ENCODE data around the gene ARHGAP23. TPM values are rescaled to one million over a fixed set of nuclear protein-coding genes. Genes with fewer than 3 reads are reported as not detected.
A peak's percentile ranks its signal among the peaks of the same experiment; 100 is the strongest.

The ARHGAP23 gene
- total RNA-seq, 8 experiments from 2014 or later, result 5.2 to 21.1 (median 14.0) TPM

DNA sequence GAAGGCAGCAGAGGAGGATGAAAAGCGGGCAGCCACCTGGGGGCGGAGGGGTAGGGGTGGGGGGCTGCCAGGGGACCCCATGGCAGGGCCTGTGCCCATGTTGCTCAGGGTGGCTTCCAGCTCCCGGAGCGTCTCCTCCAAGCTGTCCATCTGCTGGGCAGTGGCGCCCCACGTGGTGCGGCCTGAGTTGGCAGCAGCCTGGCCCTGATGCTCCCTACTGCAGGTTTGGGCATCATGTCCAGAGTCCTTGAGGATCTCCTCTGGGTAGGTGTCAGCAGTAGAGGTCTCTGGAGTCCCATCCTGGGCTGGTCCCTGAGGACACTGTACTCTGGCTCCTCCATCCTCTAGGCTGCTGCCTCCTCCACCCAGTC, 116.6 kb downstream of the ARHGAP23 start:
- Histone ChIP-seq H3K4me1 (replicated peaks in 1 of 2) (no peaks in the 10 kb centered on the region), H3K4me3 (no peak overlapping the region), H3K27ac (no peak overlapping the region)
- peak in 1 of 8 experiments; percentile 10 for ATAC-seq (replicated peaks in 6 of 8)
- in situ Hi-C loops (cut with MboI; ENCODE audit: low pct_unique_long_range_greater_than_20kb in 2 of 9, low sequenced_read_pairs in 9 of 9, unreplicated experiment in 9 of 9), result loop anchor here in 1 of 9 experiments (25.0 kb wide), 1 partner anchor 117 kb away; the partner anchor contains the start of gene EPOP
- WGBS, 10 experiments, result 100% methylated on average over 1 of the region's 7 CpGs; no CpG with 5 or more reads in 9 of the 10 experiments

DNA sequence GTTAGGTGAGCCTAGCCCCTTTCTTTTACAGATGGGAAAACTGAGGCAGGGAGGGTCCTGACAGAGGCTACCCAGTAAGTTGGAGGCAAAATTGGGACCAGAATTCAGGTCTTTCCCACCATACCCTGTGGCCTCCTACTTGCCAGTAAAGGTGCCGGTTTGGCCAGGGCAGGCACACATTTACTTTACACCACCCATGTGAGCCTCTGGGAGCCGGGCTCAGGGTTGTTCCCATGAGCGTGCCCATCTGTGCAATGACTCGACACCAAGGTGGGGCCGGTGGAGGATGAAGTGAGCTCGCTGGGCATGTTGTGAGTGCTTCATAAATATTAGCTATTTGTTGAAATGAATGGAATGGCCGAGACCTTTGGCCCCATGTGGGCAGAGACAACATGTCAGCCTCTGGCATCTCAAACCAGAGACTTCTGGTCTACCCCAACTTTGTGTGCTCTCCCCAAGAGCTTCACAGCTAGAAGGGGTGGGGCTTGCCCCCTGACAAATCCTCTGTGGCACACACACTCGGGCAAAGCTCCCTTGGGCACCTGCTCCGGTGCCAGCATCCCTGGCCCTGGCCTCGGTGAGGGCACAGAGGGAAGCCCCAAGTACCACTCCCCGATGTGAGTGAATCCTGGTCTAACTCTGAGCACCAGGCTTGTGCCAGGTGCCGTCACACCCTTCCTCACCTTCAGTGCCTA, 117.4 kb downstream of the ARHGAP23 start:
- no peak overlapping the region for H3K4me3 ChIP-seq
- WGBS, 10 experiments, result 24 to 100% (median 78%) methylated on average over 1 to 5 of the region's 12 CpGs; no CpG with 5 or more reads in 2 of the 10 experiments
- no peak overlapping the region for H3K27ac ChIP-seq
- no peaks in the 10 kb centered on the region for H3K4me1 ChIP-seq (replicated peaks in 1 of 2)
- in situ Hi-C loops (cut with MboI; ENCODE audit: low pct_unique_long_range_greater_than_20kb in 2 of 9, low sequenced_read_pairs in 9 of 9, unreplicated experiment in 9 of 9), result loop anchor here in 1 of 9 experiments (25.0 kb wide), 1 partner anchor 117 kb away; the partner anchor contains the start of gene EPOP
- ATAC-seq (replicated peaks in 6 of 8), result no peak

DNA sequence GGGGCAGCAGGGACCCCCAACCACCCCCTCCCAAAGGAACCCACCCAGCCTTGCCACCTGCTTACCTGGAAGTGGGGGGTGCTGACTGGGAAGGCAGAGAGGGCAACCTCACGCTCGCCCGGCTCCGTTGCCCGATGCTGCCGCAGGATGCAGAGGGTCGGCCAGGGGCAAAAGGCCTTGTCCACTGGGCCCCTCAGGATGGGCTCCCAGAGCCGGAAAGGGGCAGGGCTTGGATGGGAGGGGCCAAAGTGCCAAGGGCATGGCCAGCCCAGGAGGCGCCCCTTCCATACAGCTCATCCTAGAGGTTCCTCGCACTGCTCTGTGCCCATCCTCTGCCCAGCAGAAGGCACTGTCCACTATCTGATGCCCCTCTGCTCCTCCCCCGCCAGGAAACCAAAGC, 118.1 kb downstream of the ARHGAP23 start:
- no peaks in the 10 kb centered on the region for H3K4me1 ChIP-seq (replicated peaks in 1 of 2)
- 80 to 100% (median 90%) methylated on average over 1 to 4 of the region's 11 CpGs; no CpG with 5 or more reads in 7 of the 10 experiments for WGBS, 10 experiments
- in situ Hi-C loops (cut with MboI; ENCODE audit: low pct_unique_long_range_greater_than_20kb in 2 of 9, low sequenced_read_pairs in 9 of 9, unreplicated experiment in 9 of 9), result loop anchor here in 1 of 9 experiments (25.0 kb wide), 1 partner anchor 116 kb away; the partner anchor contains the start of gene EPOP
- no peak overlapping the region for H3K27ac ChIP-seq
- H3K4me3 ChIP-seq, result no peak overlapping the region
- ATAC-seq (replicated peaks in 6 of 8), result no peak

- in situ Hi-C loops (cut with MboI; ENCODE audit: low pct_unique_long_range_greater_than_20kb in 2 of 9, low sequenced_read_pairs in 9 of 9, unreplicated experiment in 9 of 9), result loop anchor here in 1 of 9 experiments (25.0 kb wide), 1 partner anchor 115 kb away; the partner anchor contains the start of gene EPOP
- ATAC-seq (replicated peaks in 6 of 8), result no peak
- Histone ChIP-seq H3K27ac (no peak overlapping the region), H3K4me1 (replicated peaks in 1 of 2) (no peaks in the 10 kb centered on the region), H3K4me3 (no peak overlapping the region)
- WGBS, 10 experiments, result 33 to 100% (median 93%) methylated on average over 1 of the region's 12 CpGs; no CpG with 5 or more reads in 6 of the 10 experiments
Measured at GRCh38 chr17:38547444-38547843, 119.2 kb downstream of the ARHGAP23 start.

DNA sequence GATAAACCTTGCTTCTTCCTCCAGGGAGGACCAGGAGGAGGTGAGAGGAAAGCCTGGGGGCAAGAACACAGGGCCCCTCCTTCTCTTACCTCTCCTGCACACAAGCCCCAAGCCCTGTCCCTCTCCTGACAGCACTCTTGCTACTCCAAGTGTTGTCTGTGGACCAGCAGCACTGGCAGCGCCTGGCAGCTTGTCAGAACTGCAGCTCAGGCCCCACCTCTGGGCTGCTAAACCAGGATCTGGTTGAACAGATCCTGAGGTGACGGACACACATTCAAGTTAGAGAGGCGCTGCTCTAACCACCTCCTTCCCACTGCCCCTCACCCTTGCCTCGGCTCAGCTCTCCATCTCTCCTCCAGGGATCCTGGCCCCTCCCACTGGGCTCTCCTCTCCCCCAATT, 121.0 kb downstream of the ARHGAP23 start:
- no peak for ATAC-seq (replicated peaks in 6 of 8)
- WGBS, 10 experiments, result 100% methylated on average over 1 of the region's 4 CpGs; no CpG with 5 or more reads in 9 of the 10 experiments
- Histone ChIP-seq H3K27ac (no peak overlapping the region), H3K4me3 (no peak overlapping the region), H3K4me1 (replicated peaks in 1 of 2) (no peaks in the 10 kb centered on the region)
- in situ Hi-C loops (cut with MboI; ENCODE audit: low pct_unique_long_range_greater_than_20kb in 2 of 9, low sequenced_read_pairs in 9 of 9, unreplicated experiment in 9 of 9), result loop anchor here in 1 of 9 experiments (25.0 kb wide), 1 partner anchor 113 kb away; the partner anchor contains the start of gene EPOP

DNA sequence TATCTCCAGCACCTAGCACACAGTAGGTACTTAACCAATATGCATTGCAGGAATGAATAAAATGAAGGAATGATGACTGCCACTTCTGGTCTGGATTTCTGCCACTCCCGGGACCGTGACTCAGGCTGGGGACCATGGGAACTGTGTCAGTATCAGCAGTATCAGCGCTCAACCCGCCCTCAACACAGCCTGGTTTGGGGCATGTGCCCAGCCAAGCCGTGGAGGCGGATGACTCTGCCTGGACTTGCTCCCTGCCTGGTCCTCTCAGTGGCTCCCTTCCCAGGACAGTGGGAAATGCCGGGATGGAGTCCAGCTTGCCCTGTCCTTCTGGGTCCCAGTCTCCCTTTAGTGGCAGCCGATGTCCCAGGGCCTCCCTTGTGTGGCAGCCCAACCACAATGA, 122.4 kb downstream of the ARHGAP23 start:
- in situ Hi-C loops (cut with MboI; ENCODE audit: low pct_unique_long_range_greater_than_20kb in 2 of 9, low sequenced_read_pairs in 9 of 9, unreplicated experiment in 9 of 9), result loop anchor here in 1 of 9 experiments (25.0 kb wide), 1 partner anchor 112 kb away; the partner anchor contains the start of gene EPOP
- no peaks in the 10 kb centered on the region for H3K4me1 ChIP-seq (replicated peaks in 1 of 2)
- no peak overlapping the region for H3K4me3 ChIP-seq
- H3K27ac ChIP-seq, result no peak overlapping the region
- 20 to 96% (median 80%) methylated on average over 1 to 4 of the region's 8 CpGs; no CpG with 5 or more reads in 5 of the 10 experiments for WGBS, 10 experiments
- peak in 3 of 8 experiments; percentile 5 to 100 (median 100) for ATAC-seq (replicated peaks in 6 of 8)

GRCh38 chr17:38551121-38551520, 122.9 kb downstream of the ARHGAP23 start:
- in situ Hi-C loops (cut with MboI; ENCODE audit: low pct_unique_long_range_greater_than_20kb in 2 of 9, low sequenced_read_pairs in 9 of 9, unreplicated experiment in 9 of 9), result loop anchor here in 1 of 9 experiments (25.0 kb wide), 1 partner anchor 111 kb away; the partner anchor contains the start of gene EPOP
- ATAC-seq (replicated peaks in 6 of 8), result peak in 2 of 8 experiments; percentile 12 to 16
- H3K27ac ChIP-seq, result no peak overlapping the region
- no peaks in the 10 kb centered on the region for H3K4me1 ChIP-seq (replicated peaks in 1 of 2)
- WGBS, 10 experiments, result 60 to 100% (median 95%) methylated on average over 1 to 3 of the region's 9 CpGs; no CpG with 5 or more reads in 6 of the 10 experiments
- H3K4me3 ChIP-seq, result no peak overlapping the region

DNA sequence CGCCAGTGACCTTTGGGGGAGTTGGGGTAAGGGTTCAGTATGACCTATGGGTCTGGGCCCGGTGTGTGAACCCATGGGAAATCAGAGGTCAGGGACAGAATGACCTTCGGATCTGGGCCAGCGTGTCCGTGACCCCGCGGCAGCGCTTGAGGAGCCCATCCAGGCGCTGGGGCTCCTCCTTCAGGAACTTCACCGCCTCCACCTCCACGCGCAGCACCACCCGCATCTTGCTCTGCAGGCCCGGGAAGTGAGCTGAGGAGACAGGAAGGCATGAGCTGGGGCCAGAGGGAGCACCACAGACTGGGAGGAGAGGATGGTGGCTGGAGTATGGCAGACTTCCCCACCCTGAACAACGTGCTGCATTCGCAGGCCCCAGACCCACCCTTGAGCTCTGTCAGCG, 124.1 kb downstream of the ARHGAP23 start:
- no peak overlapping the region for H3K4me3 ChIP-seq
- peak in 1 of 8 experiments; percentile 4 for ATAC-seq (replicated peaks in 6 of 8)
- H3K4me1 ChIP-seq (replicated peaks in 1 of 2), result no peaks in the 10 kb centered on the region
- 95% methylated on average over 12 of the region's 17 CpGs; no CpG with 5 or more reads in 9 of the 10 experiments for WGBS, 10 experiments
- in situ Hi-C loops (cut with MboI; ENCODE audit: low pct_unique_long_range_greater_than_20kb in 2 of 9, low sequenced_read_pairs in 9 of 9, unreplicated experiment in 9 of 9), result loop anchor here in 1 of 9 experiments (25.0 kb wide), 1 partner anchor 110 kb away; the partner anchor contains the start of gene EPOP
- H3K27ac ChIP-seq, result no peak overlapping the region

DNA sequence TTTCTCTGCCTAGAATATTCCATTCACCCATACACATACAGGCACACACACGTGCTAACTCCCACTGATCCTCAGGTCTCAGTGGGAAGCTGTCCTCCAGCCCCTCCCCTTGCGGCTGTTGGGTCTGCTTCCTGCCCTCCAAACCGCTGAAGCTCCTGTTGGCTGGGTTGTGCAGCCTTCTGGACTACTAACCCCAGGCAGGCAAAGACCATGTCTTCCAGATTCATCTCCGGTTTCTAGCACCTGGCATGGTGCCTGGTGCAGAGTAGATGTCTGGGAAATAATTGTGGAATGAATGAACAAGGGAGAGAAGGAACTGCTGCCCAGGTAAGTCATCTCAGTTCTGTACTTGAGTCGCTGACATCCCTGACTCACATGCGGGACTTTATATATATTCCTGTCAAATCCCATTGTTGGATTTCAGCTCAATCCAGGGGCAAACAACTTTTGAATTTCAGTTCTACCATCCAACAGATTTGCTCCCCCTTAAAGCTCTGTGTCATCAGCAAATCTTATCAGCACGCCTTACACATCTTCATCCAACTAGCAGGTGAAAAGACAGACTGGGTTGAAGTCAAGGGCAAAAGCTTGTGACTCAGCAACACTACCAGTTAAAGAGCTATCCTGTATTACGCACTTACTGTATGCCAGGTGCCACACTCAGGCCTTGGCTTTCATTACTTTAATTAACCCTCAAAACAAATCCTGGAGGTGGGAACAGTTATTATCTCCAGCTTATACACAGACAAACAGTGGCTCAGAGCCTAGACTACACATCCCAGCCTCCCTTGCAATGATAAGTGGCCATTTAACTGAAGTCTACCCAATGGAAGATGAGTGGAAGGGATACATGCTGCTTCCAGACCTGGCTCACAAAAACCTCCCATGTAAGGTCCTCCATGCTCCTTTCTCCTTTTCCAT, 126.4 kb downstream of the ARHGAP23 start:
- Histone ChIP-seq H3K27ac (no peak overlapping the region), H3K4me3 (no peak overlapping the region), H3K4me1 (replicated peaks in 1 of 2) (peaks cover 17 to 21% of the 10 kb centered on the region in 2 donors)
- ATAC-seq (replicated peaks in 6 of 8), result no peak
- WGBS, 10 experiments, result 25 to 93% (median 78%) methylated on average over 1 to 7 of the region's 8 CpGs; no CpG with 5 or more reads in 2 of the 10 experiments
- in situ Hi-C loops (cut with MboI; ENCODE audit: low pct_unique_long_range_greater_than_20kb in 2 of 9, low sequenced_read_pairs in 9 of 9, unreplicated experiment in 9 of 9), result loop anchor here in 1 of 9 experiments (25.0 kb wide), 1 partner anchor 108 kb away; the partner anchor contains the start of gene EPOP

DNA sequence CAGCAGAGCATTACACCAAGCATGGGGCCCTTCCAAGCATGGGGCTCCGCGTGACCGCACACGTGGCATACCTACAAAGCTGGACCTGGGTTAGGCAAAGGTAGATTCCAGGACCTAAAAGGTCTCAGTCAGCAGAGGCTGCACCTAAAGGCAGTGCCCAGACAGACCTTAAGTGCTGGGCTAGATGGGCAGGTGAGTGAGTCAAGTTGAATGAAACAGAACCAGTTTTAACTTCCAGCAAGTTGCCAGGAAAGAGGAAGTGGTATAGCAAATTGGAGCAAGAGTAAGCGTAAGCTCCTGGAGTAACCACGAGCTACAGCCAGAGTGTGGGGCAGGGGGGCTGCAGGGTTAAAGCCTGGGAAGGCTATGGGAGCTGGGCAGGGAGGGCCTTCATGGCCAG, 128.0 kb downstream of the ARHGAP23 start:
- in situ Hi-C loops (cut with MboI; ENCODE audit: low pct_unique_long_range_greater_than_20kb in 2 of 9, low sequenced_read_pairs in 9 of 9, unreplicated experiment in 9 of 9), result loop anchor here in 1 of 9 experiments (25.0 kb wide), 1 partner anchor 106 kb away; the partner anchor contains the start of gene EPOP
- Histone ChIP-seq H3K4me1 (replicated peaks in 1 of 2) (peaks cover 25 to 34% of the 10 kb centered on the region in 2 donors), H3K27ac (no peak overlapping the region), H3K4me3 (no peak overlapping the region)
- WGBS, 10 experiments, result 60 to 100% (median 93%) methylated on average over 2 to 5 of the region's 6 CpGs
- no peak for ATAC-seq (replicated peaks in 6 of 8)

DNA sequence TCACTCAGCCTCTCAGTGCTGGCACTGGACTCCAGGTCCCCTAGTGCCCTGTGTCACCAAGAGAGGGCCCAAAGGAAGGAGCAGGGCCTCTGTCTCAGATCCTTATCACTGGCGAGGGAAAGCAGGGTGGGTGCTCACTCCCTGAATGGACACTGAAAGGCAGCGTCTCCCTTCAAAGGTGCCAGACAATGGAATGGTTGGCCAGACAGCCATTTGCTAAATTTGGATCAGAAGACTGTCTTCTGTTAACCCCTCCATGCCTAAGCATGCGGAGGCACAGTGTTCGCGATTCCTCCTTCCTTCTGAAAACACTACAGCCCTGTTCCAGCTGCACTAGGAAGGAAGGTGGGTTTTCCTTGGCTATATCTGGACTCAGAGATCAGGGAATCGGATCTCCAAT, 129.1 kb downstream of the ARHGAP23 start:
- Histone ChIP-seq H3K27ac (no peak overlapping the region), H3K4me3 (no peak overlapping the region), H3K4me1 (replicated peaks in 1 of 2) (peaks cover 25 to 34% of the 10 kb centered on the region in 2 donors)
- 33 to 89% (median 75%) methylated on average over 1 to 6 of the region's 6 CpGs; no CpG with 5 or more reads in 3 of the 10 experiments for WGBS, 10 experiments
- ATAC-seq (replicated peaks in 6 of 8), result no peak
- in situ Hi-C loops (cut with MboI; ENCODE audit: low pct_unique_long_range_greater_than_20kb in 2 of 9, low sequenced_read_pairs in 9 of 9, unreplicated experiment in 9 of 9), result loop anchor here in 1 of 9 experiments (25.0 kb wide), 1 partner anchor 105 kb away; the partner anchor contains the start of gene EPOP
